CD4-positive, alpha-beta memory T cell (primary cell): ENCODE data around the gene RRAS2. TPM values are rescaled to one million over a fixed set of nuclear protein-coding genes. Genes with fewer than 3 reads are reported as not detected.

Source experiments
- CTCF ChIA-PET: fragments of 350-600 bp; sonication (Branson Sonifier 250); formaldehyde crosslinking; loops from one replicate; lab custom pipeline; 2021; ENCODE audit warnings: inconsistent platforms; ENCODE audit not compliant: partially characterized antibody; lab: Charles Lee
- POLR2A ChIA-PET: fragments of 350-600 bp; sonication (Branson Sonifier 250); formaldehyde crosslinking; loops from one replicate; lab custom pipeline; 2021; ENCODE audit not compliant: partially characterized antibody; lab: Charles Lee
- DNase-seq, 5 donors: peaks; one replicate each; pipeline versions ENCODE4 v3.0.0 to v3.0.0-alpha.2; 2020 to 2022; ENCODE audit warnings: mixed read lengths in 1 of 5
- H3K27ac ChIP-seq: one replicate; pipeline ENCODE4 v1.7.0; 2013; ENCODE audit warnings: low read depth, low read length
- H3K27me3 ChIP-seq: 2 replicates; pipeline ENCODE4 v1.7.0; 2013; ENCODE audit warnings: mild to moderate bottlenecking, low read length, moderate library complexity; ENCODE audit not compliant: insufficient read depth
- H3K36me3 ChIP-seq: 2 replicates; pipeline ENCODE4 v1.7.0; 2013; ENCODE audit warnings: mild to moderate bottlenecking, low read length, moderate library complexity; ENCODE audit not compliant: insufficient read depth
- H3K4me1 ChIP-seq: 2 replicates; pipeline ENCODE4 v1.7.0; 2013; ENCODE audit warnings: mild to moderate bottlenecking, low read length, moderate library complexity; ENCODE audit not compliant: insufficient read depth
- H3K4me3 ChIP-seq, 2 donors: one replicate each; pipeline ENCODE4 v1.7.0; 2013; ENCODE audit warnings: low read length in 2 of 2, mild to moderate bottlenecking in 1 of 2
- H3K9me3 ChIP-seq, 2 donors: one replicate each; pipeline ENCODE4 v1.7.0; 2013; ENCODE audit warnings: low read length in 2 of 2, control low read depth in 1 of 2; ENCODE audit not compliant: control insufficient read depth in 1 of 2
- H3K27ac Mint-ChIP-seq, 7 donors: one replicate each; pipeline ENCODE4 v1.8.0; 2020 to 2021; ENCODE audit warnings: mixed read lengths in 7 of 7, mild to moderate bottlenecking in 6 of 7, inconsistent platforms in 3 of 7, moderate library complexity in 3 of 7
- H3K27me3 Mint-ChIP-seq, 2 donors: one replicate each; pipeline ENCODE4 v1.8.0; 2020 to 2021; ENCODE audit warnings: mixed read lengths in 2 of 2
- H3K36me3 Mint-ChIP-seq, 2 donors: one replicate each; pipeline ENCODE4 v1.8.0; 2020 to 2021; ENCODE audit warnings: mixed read lengths in 2 of 2, inconsistent platforms in 1 of 2, mild to moderate bottlenecking in 1 of 2
- H3K4me1 Mint-ChIP-seq, 4 donors: one replicate each; pipeline ENCODE4 v1.8.0; 2020 to 2021; ENCODE audit warnings: mixed read lengths in 4 of 4, mild to moderate bottlenecking in 1 of 4
- H3K4me3 Mint-ChIP-seq, 8 donors: one replicate each; pipeline ENCODE4 v1.8.0; 2020 to 2021; ENCODE audit warnings: mixed read lengths in 8 of 8, mild to moderate bottlenecking in 7 of 8, moderate library complexity in 6 of 8, inconsistent platforms in 3 of 8
- H3K9me3 Mint-ChIP-seq, 8 donors: one replicate each; pipeline ENCODE4 v1.8.0; 2020 to 2021; ENCODE audit warnings: mixed read lengths in 8 of 8, mild to moderate bottlenecking in 5 of 8, inconsistent platforms in 3 of 8, moderate library complexity in 1 of 8
- intact Hi-C: fragments of 100-400 bp; cut with micrococcal nuclease; formaldehyde crosslinking; loops from one replicate; pipeline ENCODE4 v1.15.1; 2023
- polyA plus RNA-seq, 2 donors: library from polyadenylated mRNA; unstranded; fragments of 300-500 nt; fragmentation: Illumina TruSeq; gene quantifications; one replicate each; pipeline ENCODE4 v1.2.3, GENCODE V29; 2021
- total RNA-seq, 2 experiments: library from RNA; stranded (reverse); gene quantifications; one replicate each; pipeline ENCODE4 v1.2.3, GENCODE V29; 2021

RRAS2 gene
- total and polyA plus RNA-seq, 4 experiments from 2014 or later: 11.4 to 12.5 (median 11.6) TPM

- Mint-ChIP-seq H3K4me1 (peaks cover 3 to 5% (median 4%) of the 10 kb centered on the region in 4 donors), H3K9me3 (no peaks in the 10 kb centered on the region), H3K36me3 (peaks cover 14 to 28% of the 10 kb centered on the region in 2 donors), H3K4me3 (no peak overlapping the region), H3K27ac (peak overlapping the region in 1 of 7 donors; percentile 30), H3K27me3 (no peaks in the 10 kb centered on the region)
- intact Hi-C loops: no loop called here
- ChIA-PET CTCF (interaction anchor here (1.6 kb wide), 1 partner anchor 15 kb away, joined by 3 read pairs; no protein-coding TSS in a partner anchor), POLR2A (no interaction called here)
- H3K27ac ChIP-seq: no peak overlapping the region
- no peaks in the 10 kb centered on the region for H3K27me3 ChIP-seq
- H3K4me3 ChIP-seq: no peak overlapping the region
- H3K36me3 ChIP-seq: no peaks in the 10 kb centered on the region
- H3K4me1 ChIP-seq: peaks cover 6% of the 10 kb centered on the region
- H3K9me3 ChIP-seq: no peaks in the 10 kb centered on the region
- DNase-seq: no peak
Observed at GRCh38 chr11:14264966-14265365, 94.0 kb downstream of the RRAS2 start.

GRCh38 chr11:14262271-14262846, 96.6 kb downstream of the RRAS2 start:
- Mint-ChIP-seq H3K36me3 (peaks cover 14 to 28% of the 10 kb centered on the region in 2 donors), H3K27ac (no peak overlapping the region), H3K4me1 (no peaks in the 10 kb centered on the region), H3K9me3 (no peaks in the 10 kb centered on the region), H3K4me3 (no peak overlapping the region), H3K27me3 (no peaks in the 10 kb centered on the region)
- no peaks in the 10 kb centered on the region for H3K36me3 ChIP-seq
- intact Hi-C loops: no loop called here
- ChIA-PET CTCF (interaction anchor here (1.1 to 1.3 kb wide), 2 partner anchors 9 to 310 kb away, joined by 3 read pairs; no protein-coding TSS in a partner anchor), POLR2A (no interaction called here)
- H3K4me1 ChIP-seq: no peaks in the 10 kb centered on the region
- no peak for DNase-seq
- no peaks in the 10 kb centered on the region for H3K9me3 ChIP-seq
- H3K27ac ChIP-seq: no peak overlapping the region
- H3K4me3 ChIP-seq: no peak overlapping the region
- no peaks in the 10 kb centered on the region for H3K27me3 ChIP-seq

DNA sequence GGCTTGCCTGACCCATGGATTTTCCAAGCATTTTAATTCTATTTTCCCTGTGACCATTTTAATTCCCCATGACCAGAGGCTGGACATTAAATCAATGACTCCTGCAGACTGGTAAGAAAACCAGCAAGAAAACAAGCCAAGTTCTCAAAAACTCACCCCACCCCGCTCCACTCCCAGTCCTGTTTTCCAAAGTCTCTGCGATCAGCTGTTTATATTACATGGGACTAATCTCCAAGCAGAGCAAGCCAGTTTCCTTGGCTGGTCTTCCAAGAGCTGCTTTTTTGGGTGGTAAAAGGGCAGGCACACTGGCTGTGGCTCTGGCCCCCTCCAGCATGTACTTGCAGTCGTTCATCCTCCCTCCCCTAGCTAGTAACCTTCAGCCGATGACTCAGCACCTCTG, 97.9 kb downstream of the RRAS2 start:
- Histone ChIP-seq H3K4me3 (no peak overlapping the region), H3K36me3 (no peaks in the 10 kb centered on the region), H3K27me3 (no peaks in the 10 kb centered on the region), H3K9me3 (no peaks in the 10 kb centered on the region), H3K27ac (no peak overlapping the region), H3K4me1 (no peaks in the 10 kb centered on the region)
- ChIA-PET POLR2A (no interaction called here), CTCF (interaction anchor here (1.0 to 1.3 kb wide), 4 partner anchors 8 to 488 kb away, joined by 3 to 4 read pairs (median 3); no protein-coding TSS in a partner anchor)
- Mint-ChIP-seq H3K4me1 (no peaks in the 10 kb centered on the region), H3K36me3 (peaks cover 14 to 19% of the 10 kb centered on the region in 2 donors), H3K4me3 (no peak overlapping the region), H3K27me3 (no peaks in the 10 kb centered on the region), H3K27ac (peak overlapping the region in 2 of 7 donors; percentile 1 to 41), H3K9me3 (no peaks in the 10 kb centered on the region)
- intact Hi-C loops: no loop called here
- DNase-seq: no peak

GRCh38 chr11:14259878-14260277, 99.1 kb downstream of the RRAS2 start:
- Mint-ChIP-seq H3K4me3 (no peak overlapping the region), H3K27ac (no peak overlapping the region), H3K9me3 (no peaks in the 10 kb centered on the region), H3K27me3 (no peaks in the 10 kb centered on the region), H3K4me1 (no peaks in the 10 kb centered on the region), H3K36me3 (peaks cover 8 to 9% of the 10 kb centered on the region in 2 donors)
- POLR2A ChIA-PET: no interaction called here
- Histone ChIP-seq H3K27me3 (no peaks in the 10 kb centered on the region), H3K36me3 (no peaks in the 10 kb centered on the region), H3K4me1 (no peaks in the 10 kb centered on the region), H3K4me3 (no peak overlapping the region), H3K9me3 (no peaks in the 10 kb centered on the region), H3K27ac (no peak overlapping the region)
- no peak for DNase-seq
- CTCF ChIA-PET: no interaction called here
- intact Hi-C loops: no loop called here

- peaks cover 4 to 12% of the 10 kb centered on the region in 2 donors for H3K36me3 Mint-ChIP-seq
Observed at GRCh38 chr11:14259186-14259784, 99.7 kb downstream of the RRAS2 start.

DNA sequence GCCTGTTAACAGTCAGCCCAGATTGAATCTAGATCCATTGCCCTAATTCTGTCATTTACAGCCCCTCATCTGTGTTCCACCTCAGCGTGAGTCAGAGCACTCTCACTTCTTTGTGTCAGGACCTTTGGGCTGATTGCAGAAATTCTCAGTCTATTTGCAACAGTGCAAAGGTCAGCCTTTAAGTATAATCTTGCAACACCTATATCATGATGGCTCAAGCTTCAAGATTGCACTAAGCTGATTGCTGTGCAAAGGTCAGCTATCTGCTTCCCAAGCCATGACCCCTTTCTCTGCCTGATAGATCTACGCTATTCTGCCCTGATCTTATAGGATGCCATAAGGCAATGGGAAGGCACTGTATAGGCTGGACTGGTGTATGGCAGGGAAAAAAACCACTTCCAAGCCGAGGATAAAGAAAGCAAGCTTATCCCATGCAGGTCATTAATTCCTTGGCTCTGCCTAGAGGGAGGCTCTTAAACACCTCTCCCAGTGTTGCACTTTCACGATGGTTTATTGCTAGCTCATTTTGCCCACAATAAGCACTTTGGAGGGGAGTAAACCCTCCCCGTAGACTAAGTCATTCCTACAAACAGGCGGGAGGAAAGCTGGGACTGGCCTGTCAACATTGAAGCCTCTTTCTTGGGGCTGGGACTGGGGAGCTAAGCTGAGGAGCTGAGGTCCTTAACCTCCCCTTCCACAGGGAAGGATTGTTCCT, 100.6 kb downstream of the RRAS2 start:
- H3K36me3 ChIP-seq: no peaks in the 10 kb centered on the region
- Mint-ChIP-seq H3K27ac (no peak overlapping the region), H3K4me1 (no peaks in the 10 kb centered on the region), H3K4me3 (no peak overlapping the region), H3K36me3 (peaks cover 1 to 11% of the 10 kb centered on the region in 2 donors), H3K9me3 (no peaks in the 10 kb centered on the region), H3K27me3 (no peaks in the 10 kb centered on the region)
- H3K27me3 ChIP-seq: no peaks in the 10 kb centered on the region
- H3K9me3 ChIP-seq: no peaks in the 10 kb centered on the region
- intact Hi-C loops: no loop called here
- no peak overlapping the region for H3K27ac ChIP-seq
- H3K4me3 ChIP-seq: no peak overlapping the region
- POLR2A ChIA-PET: no interaction called here
- DNase-seq: no peak
- no peaks in the 10 kb centered on the region for H3K4me1 ChIP-seq
- CTCF ChIA-PET: interaction anchor here (0.6 to 2.7 kb wide), 5 partner anchors 9 to 649 kb away, joined by 3 to 8 read pairs (median 3); no protein-coding TSS in a partner anchor

More at GRCh38 chr11:14259186-14259784, 99.7 kb downstream of the RRAS2 start:
- intact Hi-C loops: no loop called here
- DNase-seq: no peak
- H3K36me3 ChIP-seq: no peaks in the 10 kb centered on the region
- no peaks in the 10 kb centered on the region for H3K27me3 Mint-ChIP-seq
- H3K27ac Mint-ChIP-seq: no peak overlapping the region
- H3K4me3 Mint-ChIP-seq: no peak overlapping the region
- H3K4me1 Mint-ChIP-seq: no peaks in the 10 kb centered on the region
- H3K9me3 Mint-ChIP-seq: no peaks in the 10 kb centered on the region
- no peak overlapping the region for H3K27ac ChIP-seq
- H3K4me1 ChIP-seq: no peaks in the 10 kb centered on the region
- H3K4me3 ChIP-seq: no peak overlapping the region
- POLR2A ChIA-PET: no interaction called here
- CTCF ChIA-PET: interaction anchor here (2.7 kb wide), 1 partner anchor 487 kb away, joined by 8 read pairs; no protein-coding TSS in a partner anchor
- no peaks in the 10 kb centered on the region for H3K27me3 ChIP-seq
- H3K9me3 ChIP-seq: no peaks in the 10 kb centered on the region

DNA sequence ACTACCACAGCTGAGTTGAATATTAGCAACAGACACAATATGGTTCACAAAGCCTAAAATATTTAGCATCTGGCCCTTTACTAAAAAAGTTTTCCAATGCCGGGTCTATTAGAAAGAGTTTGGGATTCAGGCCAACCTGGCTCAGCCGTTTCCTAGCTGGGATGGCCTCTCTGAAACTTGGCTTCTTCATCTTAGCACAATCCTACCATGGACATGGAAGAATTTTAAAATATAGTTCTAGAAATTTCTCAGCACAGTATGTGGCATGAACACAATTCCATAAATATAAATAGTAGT, 103.8 kb downstream of the RRAS2 start:
- intact Hi-C loops: no loop called here
- POLR2A ChIA-PET: no interaction called here
- H3K27ac Mint-ChIP-seq: no peak overlapping the region

More for the DNA sequence above, 103.8 kb downstream of the RRAS2 start:
- Mint-ChIP-seq H3K4me1 (no peaks in the 10 kb centered on the region), H3K36me3 (peaks cover 0 to 7% of the 10 kb centered on the region in 2 donors), H3K9me3 (no peaks in the 10 kb centered on the region), H3K4me3 (no peak overlapping the region), H3K27me3 (no peaks in the 10 kb centered on the region)
- Histone ChIP-seq H3K27ac (no peak overlapping the region), H3K27me3 (no peaks in the 10 kb centered on the region), H3K4me3 (no peak overlapping the region), H3K36me3 (no peaks in the 10 kb centered on the region), H3K9me3 (no peaks in the 10 kb centered on the region), H3K4me1 (no peaks in the 10 kb centered on the region)
- DNase-seq: no peak
- CTCF ChIA-PET: no interaction called here
